Measurements from ENCODE around the gene BRD3.
"Not testable (repeated sequence)": the region's sequence is repeated elsewhere in the genome, so short reads cannot be mapped to it uniquely, and the experiment has no call there.

Gene BRD3

GRCh38 chr9:134067904-134068743 is at the start of gene BRD3:
TSS of gene BRD3 (minus strand) at chr9:134068026. CDS start at chr9:134053477, 14,549 bp downstream.
- peak; percentile 84 for DNase-seq

GRCh38 chr9:134112561-134112960 is 44.7 kb upstream of the BRD3 start:
- no peak for DNase-seq

DNA sequence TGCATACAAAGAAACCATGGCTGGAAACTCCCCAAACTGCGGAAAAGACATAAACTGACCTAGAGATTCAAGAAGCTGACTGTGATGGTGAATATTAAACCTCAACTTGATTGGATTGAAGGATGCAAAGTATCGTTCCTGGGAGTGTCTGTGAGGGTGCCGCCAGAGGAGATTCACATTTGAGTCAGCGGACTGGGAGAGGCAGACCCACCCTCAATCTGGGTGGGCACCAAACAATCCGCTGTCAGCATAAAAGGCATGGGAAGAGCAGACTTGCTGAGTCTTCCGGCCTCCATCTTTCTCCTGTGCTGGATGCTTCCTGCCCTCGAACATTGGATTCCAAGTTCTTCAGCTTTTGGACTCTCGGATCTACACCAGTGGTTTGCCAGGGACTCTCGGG is 43.2 kb upstream of the BRD3 start:
- DNase-seq = no peak

DNA sequence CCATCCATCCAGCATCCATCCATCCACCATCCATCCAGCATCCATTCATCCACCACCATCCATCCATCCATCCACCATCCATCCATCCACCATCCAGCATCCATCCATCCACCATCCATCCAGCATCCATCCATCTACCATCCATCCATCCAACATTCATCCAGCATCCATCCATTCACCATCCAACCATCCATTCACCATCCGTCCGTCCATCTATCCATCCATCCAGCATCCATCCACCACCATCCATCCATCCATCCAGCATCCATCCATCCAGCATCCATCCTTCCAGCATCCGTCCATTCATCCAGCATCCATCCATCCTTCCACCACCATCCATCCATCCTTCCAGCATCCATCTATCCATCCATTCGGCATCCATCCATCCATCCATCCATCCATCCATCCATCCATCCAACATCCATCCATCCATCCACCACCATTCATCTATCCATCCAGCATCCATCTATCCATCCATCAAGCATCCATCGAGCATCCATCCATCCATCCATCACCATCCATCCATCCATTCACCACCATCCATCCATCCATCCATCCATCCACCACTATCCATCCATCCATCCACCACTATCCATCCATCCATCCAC is 35.7 kb upstream of the BRD3 start:
- no peak for DNase-seq

- DNase-seq = no peak
Measured at GRCh38 chr9:134101623-134102149, 33.9 kb upstream of the BRD3 start.

- not testable (repeated sequence) for DNase-seq
Measured at GRCh38 chr9:134101133-134101532, 33.3 kb upstream of the BRD3 start.

DNA sequence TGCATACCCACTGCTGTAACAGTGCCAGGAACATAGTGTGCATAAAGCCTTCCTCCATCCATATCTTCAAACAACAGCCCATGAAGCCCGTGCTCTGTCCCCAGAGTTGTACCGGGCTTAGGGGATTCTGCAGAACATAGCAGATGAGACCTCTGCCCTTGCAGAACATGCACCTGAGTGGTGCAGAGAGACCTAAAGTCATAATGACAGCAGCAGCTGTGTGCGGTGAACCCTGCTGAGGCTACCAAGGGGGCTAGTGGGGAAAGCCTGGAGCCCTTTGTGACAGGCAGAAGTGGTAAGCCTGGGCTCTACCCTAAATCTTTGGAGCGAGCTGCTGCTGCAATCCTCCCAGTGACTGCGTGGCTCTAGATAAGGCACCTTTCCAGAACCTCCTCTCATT is 32.2 kb upstream of the BRD3 start:
- no peak for DNase-seq

- peak; percentile 48 for DNase-seq
Measured at GRCh38 chr9:134099123-134099761, 31.4 kb upstream of the BRD3 start.

DNA sequence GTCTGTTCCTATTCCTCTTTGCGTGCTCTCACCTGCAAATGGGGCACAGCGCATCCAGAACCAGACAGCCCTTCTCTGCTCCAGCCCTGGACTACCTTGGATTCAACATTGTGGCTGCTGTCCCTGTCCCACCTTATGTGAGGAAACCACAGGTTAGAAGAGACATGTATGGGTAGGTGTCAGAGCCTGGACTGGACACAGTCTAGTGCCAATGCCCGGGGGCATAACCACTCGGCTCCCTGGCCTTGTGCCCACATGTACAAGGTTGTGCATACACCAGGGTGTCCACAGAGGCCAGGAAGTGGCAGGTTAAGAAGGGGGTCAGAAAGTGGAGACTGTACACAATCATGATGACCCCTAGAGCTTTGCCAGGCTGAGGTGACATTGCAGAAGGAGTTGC is 22.1 kb upstream of the BRD3 start:
- DNase-seq = no peak

GRCh38 chr9:134088063-134088725 is 20.4 kb upstream of the BRD3 start:
- DNase-seq = no peak

GRCh38 chr9:134085674-134086073 is 17.8 kb upstream of the BRD3 start:
- no peak for DNase-seq

DNA sequence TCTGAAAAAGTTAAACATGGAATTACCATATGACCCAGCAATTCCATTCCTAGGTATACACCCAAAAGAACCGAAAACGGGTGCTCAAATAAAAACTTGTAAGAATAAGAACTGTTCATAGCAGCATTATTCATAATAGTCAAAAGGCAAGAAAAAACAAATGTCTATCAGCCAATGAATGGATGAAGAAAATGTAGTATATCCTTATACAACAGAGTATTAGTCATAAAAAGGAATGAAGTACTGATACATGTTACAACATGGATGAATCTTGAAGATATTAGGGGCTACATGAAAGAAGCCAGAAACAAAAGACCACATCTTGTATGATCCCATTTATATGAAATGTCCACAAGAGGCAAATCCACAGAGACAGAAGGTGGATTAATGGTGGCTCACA is 15.6 kb upstream of the BRD3 start:
- DNase-seq = no peak

DNA sequence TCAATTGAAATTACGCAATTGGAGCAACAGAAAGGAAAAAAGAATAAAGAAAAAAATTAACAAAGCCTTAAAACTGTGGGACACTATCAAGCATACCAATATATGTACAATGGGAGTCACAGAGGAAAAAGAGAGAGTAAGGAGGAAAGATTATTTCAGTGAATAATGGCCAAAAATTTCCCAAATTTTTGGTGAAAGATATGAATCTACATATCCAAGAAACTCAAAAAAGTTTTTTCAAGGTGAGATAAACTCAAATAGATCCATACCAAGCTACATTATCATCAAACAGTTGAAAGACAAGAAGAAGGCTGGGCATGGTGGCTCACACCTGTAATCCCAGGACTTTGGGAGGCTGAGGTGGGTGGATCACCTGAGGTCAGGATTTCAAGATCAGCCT is 8.8 kb upstream of the BRD3 start:
- DNase-seq = no peak

- DNase-seq = not testable (repeated sequence)
Measured at GRCh38 chr9:134075689-134076088, 7.9 kb upstream of the BRD3 start.

GRCh38 chr9:134073500-134073899 is 5.7 kb upstream of the BRD3 start:
- no peak for DNase-seq

DNA sequence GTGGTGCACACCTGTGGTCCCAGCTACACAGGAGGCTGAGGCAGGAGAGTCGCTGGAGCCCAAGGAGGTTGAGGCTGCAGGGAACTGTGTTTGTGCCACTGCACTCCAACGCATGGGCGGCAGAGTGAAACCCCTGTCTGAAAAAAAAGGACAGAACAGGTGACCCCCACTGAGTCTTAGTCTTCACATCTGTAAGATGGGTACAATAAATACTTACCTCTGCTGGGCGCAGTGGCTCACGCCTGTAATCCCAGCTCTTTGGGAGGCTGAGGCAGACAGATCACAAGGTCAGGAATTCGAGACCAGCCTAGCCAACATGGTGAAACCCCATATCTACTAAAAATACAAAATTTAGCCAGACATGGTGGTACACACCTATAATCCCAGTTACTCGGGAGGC is 4.9 kb upstream of the BRD3 start:
- DNase-seq = not testable (repeated sequence)

GRCh38 chr9:134071149-134071548 is 3.3 kb upstream of the BRD3 start:
- DNase-seq = no peak

DNA sequence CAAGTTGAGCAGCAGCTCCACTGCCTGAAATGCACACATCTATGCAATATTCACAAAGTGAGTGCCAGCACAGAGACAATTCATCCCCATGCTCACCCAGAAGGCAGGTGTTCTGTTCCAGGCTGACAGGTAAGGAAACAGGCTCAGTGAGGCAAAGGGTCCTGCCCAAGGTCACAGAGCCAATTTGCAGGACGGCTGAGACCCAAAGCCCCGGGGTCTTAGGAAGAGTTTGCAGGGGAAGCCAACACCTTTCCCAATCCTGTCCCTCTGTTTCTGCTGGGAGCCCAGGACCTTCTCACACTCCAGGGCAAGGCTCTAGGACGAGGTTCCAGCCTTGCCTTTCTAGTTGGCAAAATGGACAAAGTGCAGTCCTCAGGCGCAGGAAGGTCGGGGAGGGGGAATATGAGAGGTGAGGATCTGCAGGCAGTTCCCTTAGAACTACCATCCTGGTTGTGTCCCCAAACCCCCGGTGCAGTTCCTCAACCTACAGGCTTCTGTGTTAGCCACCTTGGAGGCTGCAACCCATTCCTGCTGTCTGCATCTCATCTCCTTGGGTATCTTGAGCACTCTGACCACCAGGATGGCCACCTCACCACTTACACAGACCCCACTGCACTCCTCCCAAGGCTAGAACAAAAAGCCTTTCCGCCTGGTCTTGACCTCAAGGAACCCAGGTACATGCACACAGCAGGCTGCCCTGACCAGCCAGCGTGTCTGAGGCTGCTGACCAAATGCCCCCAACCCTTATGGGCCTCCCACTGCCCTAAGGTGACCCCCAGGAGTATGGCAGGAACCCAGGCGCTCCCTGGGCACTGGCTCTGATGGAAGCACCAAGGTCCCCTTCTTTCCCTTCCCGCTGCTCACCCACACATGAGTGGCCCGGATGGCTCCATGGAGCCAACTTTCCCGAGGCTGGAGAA is 1.9 kb upstream of the BRD3 start:
- DNase-seq = no peak

DNA sequence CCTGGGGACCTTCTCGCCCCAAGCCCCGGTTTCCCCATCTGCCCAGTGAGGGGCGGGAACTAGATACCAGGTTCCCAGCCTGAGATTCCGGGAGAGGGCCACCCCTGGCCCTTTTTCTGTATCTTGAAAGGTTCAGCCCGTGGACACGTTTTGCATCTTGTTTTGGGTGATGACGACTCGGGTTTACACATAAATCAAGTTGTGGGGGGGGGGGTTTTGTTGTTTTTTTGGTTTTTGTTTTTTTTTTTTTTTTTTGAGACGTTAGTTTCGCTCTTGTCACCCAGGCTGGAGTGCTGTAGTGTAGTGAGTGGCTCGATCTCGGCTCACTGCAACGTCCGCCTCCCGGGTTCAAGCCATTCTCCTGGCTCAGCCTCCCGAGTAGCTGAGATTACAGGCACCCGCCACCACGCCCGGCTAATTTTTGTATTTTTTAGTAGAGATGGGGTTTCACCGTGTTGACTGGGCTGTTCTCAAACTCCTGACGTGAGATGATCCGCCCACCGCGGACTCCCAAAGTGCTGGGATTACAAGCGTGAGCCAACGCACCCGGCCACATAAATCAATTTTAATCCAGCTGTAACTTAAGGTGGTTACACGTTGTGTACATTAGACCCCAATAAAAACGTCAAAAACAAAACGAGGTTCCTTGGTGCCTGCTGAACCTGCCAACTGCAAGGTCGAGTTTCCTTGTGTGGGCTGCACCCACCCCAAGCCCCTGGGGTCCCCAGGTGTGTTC is 1.1 kb upstream of the BRD3 start:
- DNase-seq = no peak

- peak; percentile 28 for DNase-seq
Measured at GRCh38 chr9:134066913-134067851, 644 bp downstream of the BRD3 start.
